Liver (tissue), 3 donors: Measurements from ENCODE around the gene SLC25A1.

Experiments used
- SP1 ChIP-seq: IDR thresholded peaks from 2 replicates; pipeline ENCODE4 v1.6.1; 2018; ENCODE audit warnings: antibody characterized with exemption, mild to moderate bottlenecking
- TF ChIP-seq, protein P1 (sequence below): IDR thresholded peaks from 2 replicates; pipeline ENCODE4 v1.6.1; 2016; ENCODE audit warnings: antibody characterized with exemption
- TF ChIP-seq, protein P2 (sequence below): fragments of 150-350 bp; IDR thresholded peaks from 2 replicates; pipeline ENCODE4 v1.5.1; 2017; ENCODE audit warnings: improper control_type of control experiment, low read depth, low read length; ENCODE audit not compliant: missing input control
- donor health status: healthy.
- donor health status: healthy.

DNA sequence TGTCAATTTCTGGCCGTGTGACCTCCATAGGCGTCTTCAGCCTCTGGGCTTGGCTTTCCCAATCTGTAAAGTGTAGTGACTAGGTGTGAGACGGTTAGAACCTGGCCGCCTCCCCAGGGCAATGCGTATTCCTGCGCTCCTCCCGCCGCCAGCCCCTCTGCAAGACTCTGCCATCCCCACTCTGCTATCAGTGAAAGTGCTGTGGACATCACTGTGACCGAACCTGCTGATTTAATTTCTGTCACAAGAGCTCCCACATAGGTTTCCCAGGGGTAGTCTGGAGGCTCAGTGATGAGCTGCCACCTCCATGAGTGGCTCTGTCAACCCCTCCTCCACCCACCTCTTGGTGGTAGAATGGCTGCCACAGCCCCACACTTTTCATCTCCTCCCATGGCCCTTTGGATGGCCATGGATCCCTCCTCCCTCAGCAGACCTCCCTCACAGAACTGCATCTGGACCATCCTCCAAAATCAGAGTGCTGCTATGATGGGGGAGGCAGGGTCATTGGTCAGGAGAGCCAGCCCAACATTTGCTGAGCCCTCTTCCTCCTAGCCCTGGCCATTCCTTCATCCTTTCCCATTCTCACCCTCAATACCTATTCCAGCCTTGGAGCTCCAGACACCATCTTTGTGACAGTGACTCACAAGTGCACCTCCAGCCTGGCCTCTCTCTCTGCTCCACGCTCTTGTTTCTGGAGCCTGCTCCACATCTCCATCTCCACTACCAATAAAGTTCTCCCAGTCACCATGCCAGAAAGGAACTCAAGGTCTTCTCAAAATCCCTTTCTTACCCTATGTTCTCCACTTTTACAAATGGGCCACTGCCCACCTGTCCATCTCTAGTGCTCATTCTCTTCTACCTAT is 27.0 kb downstream of the SLC25A1 start:
- TF ChIP-seq, protein P1, sequence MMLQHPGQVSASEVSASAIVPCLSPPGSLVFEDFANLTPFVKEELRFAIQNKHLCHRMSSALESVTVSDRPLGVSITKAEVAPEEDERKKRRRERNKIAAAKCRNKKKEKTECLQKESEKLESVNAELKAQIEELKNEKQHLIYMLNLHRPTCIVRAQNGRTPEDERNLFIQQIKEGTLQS, result no peak
- TF ChIP-seq, protein P2, sequence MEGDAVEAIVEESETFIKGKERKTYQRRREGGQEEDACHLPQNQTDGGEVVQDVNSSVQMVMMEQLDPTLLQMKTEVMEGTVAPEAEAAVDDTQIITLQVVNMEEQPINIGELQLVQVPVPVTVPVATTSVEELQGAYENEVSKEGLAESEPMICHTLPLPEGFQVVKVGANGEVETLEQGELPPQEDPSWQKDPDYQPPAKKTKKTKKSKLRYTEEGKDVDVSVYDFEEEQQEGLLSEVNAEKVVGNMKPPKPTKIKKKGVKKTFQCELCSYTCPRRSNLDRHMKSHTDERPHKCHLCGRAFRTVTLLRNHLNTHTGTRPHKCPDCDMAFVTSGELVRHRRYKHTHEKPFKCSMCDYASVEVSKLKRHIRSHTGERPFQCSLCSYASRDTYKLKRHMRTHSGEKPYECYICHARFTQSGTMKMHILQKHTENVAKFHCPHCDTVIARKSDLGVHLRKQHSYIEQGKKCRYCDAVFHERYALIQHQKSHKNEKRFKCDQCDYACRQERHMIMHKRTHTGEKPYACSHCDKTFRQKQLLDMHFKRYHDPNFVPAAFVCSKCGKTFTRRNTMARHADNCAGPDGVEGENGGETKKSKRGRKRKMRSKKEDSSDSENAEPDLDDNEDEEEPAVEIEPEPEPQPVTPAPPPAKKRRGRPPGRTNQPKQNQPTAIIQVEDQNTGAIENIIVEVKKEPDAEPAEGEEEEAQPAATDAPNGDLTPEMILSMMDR, result no peak
- TF ChIP-seq SP1, result no peak
